Muscle layer of duodenum (tissue), 2 donors: ENCODE data around the gene CBFA2T2.
"Not testable (repeated sequence)": the region's sequence is repeated elsewhere in the genome, so short reads cannot be mapped to it uniquely, and the experiment has no call there.

Source experiments
- H3K27ac ChIP-seq: one replicate; pipeline ENCODE4 v1.7.0; 2013; ENCODE audit warnings: mild to moderate bottlenecking, low read length
- H3K27me3 ChIP-seq: one replicate; pipeline ENCODE4 v1.7.0; 2013; ENCODE audit warnings: low read depth, mild to moderate bottlenecking, control low read depth, low read length
- H3K36me3 ChIP-seq, 2 donors: one replicate each; pipeline ENCODE4 v1.7.0; 2013; ENCODE audit warnings: low read length in 2 of 2, control low read depth in 1 of 2, mild to moderate bottlenecking in 1 of 2; ENCODE audit not compliant: insufficient read depth in 2 of 2, control insufficient read depth in 1 of 2
- H3K4me1 ChIP-seq, 2 donors: one replicate each; pipeline ENCODE4 v1.7.0; 2013; ENCODE audit warnings: low read length in 2 of 2, mild to moderate bottlenecking in 2 of 2, control low read depth in 1 of 2, moderate library complexity in 1 of 2; ENCODE audit not compliant: insufficient read depth in 2 of 2, control insufficient read depth in 1 of 2
- H3K4me3 ChIP-seq, 2 donors: one replicate each; pipeline ENCODE4 v1.7.0; 2013; ENCODE audit warnings: low read length in 2 of 2, low read depth in 1 of 2, mild to moderate bottlenecking in 1 of 2
- H3K9me3 ChIP-seq, 2 donors: one replicate each; pipeline ENCODE4 v1.7.0; 2013; ENCODE audit warnings: low read length in 2 of 2, control low read depth in 1 of 2, mild to moderate bottlenecking in 1 of 2; ENCODE audit not compliant: control insufficient read depth in 1 of 2
- donor health status: healthy.

Gene CBFA2T2

GRCh38 chr20:33567949-33568348, 78.1 kb downstream of the CBFA2T2 start:
- Histone ChIP-seq H3K4me1 (peaks cover 7 to 39% of the 10 kb centered on the region in 2 donors), H3K27ac (no peak overlapping the region), H3K4me3 (no peak overlapping the region), H3K9me3 (no peaks in the 10 kb centered on the region), H3K36me3 (no peaks in the 10 kb centered on the region), H3K27me3 (no peaks in the 10 kb centered on the region)

GRCh38 chr20:33568378-33568777, 78.5 kb downstream of the CBFA2T2 start:
- Histone ChIP-seq H3K36me3 (no peaks in the 10 kb centered on the region), H3K4me3 (no peak overlapping the region), H3K27me3 (no peaks in the 10 kb centered on the region), H3K27ac (peak overlapping the region; percentile 10), H3K9me3 (no peaks in the 10 kb centered on the region), H3K4me1 (peaks cover 7 to 34% of the 10 kb centered on the region in 2 donors)

GRCh38 chr20:33568868-33569801, 79.2 kb downstream of the CBFA2T2 start:
- Histone ChIP-seq H3K36me3 (no peaks in the 10 kb centered on the region), H3K27me3 (no peaks in the 10 kb centered on the region), H3K9me3 (no peaks in the 10 kb centered on the region), H3K4me3 (no peak overlapping the region), H3K27ac (peak overlapping the region; percentile 10), H3K4me1 (peaks cover 7 to 33% of the 10 kb centered on the region in 2 donors)

GRCh38 chr20:33569802-33570391, 80.0 kb downstream of the CBFA2T2 start:
- Histone ChIP-seq H3K27ac (no peak overlapping the region), H3K27me3 (no peaks in the 10 kb centered on the region), H3K36me3 (no peaks in the 10 kb centered on the region), H3K4me1 (peaks cover 7 to 33% of the 10 kb centered on the region in 2 donors), H3K9me3 (no peaks in the 10 kb centered on the region), H3K4me3 (no peak overlapping the region)

- H3K9me3 ChIP-seq, result no peaks in the 10 kb centered on the region
- H3K27me3 ChIP-seq, result no peaks in the 10 kb centered on the region
- no peaks in the 10 kb centered on the region for H3K36me3 ChIP-seq
- H3K4me1 ChIP-seq, result peaks cover 7 to 40% of the 10 kb centered on the region in 2 donors
- H3K4me3 ChIP-seq, result no peak overlapping the region
- no peak overlapping the region for H3K27ac ChIP-seq
These were observed 80.8 kb downstream of the CBFA2T2 start for GRCh38 chr20:33570743-33571142.

GRCh38 chr20:33573268-33573667, 83.4 kb downstream of the CBFA2T2 start:
- H3K4me3 ChIP-seq, H3K36me3 ChIP-seq, H3K9me3 ChIP-seq, H3K27me3 ChIP-seq, H3K27ac ChIP-seq: not testable (repeated sequence)
- peaks cover 7 to 44% of the 10 kb centered on the region in 2 donors for H3K4me1 ChIP-seq

GRCh38 chr20:33575282-33575681, 85.4 kb downstream of the CBFA2T2 start:
- Histone ChIP-seq H3K27ac (no peak overlapping the region), H3K36me3 (no peaks in the 10 kb centered on the region), H3K27me3 (no peaks in the 10 kb centered on the region), H3K4me3 (no peak overlapping the region), H3K4me1 (peaks cover 0 to 26% of the 10 kb centered on the region in 2 donors), H3K9me3 (no peaks in the 10 kb centered on the region)

GRCh38 chr20:33576432-33577125, 86.7 kb downstream of the CBFA2T2 start:
- no peak overlapping the region for H3K27ac ChIP-seq

GRCh38 chr20:33578510-33578909, 88.6 kb downstream of the CBFA2T2 start:
- H3K9me3 ChIP-seq, result no peaks in the 10 kb centered on the region
- H3K27me3 ChIP-seq, result no peaks in the 10 kb centered on the region
- no peak overlapping the region for H3K27ac ChIP-seq
- H3K4me3 ChIP-seq, result no peak overlapping the region
- H3K36me3 ChIP-seq, result no peaks in the 10 kb centered on the region
- H3K4me1 ChIP-seq, result peaks cover 0 to 26% of the 10 kb centered on the region in 2 donors

More at GRCh38 chr20:33576432-33577125, 86.7 kb downstream of the CBFA2T2 start:
- Histone ChIP-seq H3K4me1 (peaks cover 0 to 26% of the 10 kb centered on the region in 2 donors), H3K9me3 (no peaks in the 10 kb centered on the region), H3K4me3 (no peak overlapping the region), H3K27me3 (no peaks in the 10 kb centered on the region), H3K36me3 (no peaks in the 10 kb centered on the region)

- no peak overlapping the region for H3K4me3 ChIP-seq
- peaks cover 0 to 11% of the 10 kb centered on the region in 2 donors for H3K4me1 ChIP-seq
- no peaks in the 10 kb centered on the region for H3K9me3 ChIP-seq
- H3K27me3 ChIP-seq, result no peaks in the 10 kb centered on the region
- no peak overlapping the region for H3K27ac ChIP-seq
- H3K36me3 ChIP-seq, result no peaks in the 10 kb centered on the region
These were observed 93.2 kb downstream of the CBFA2T2 start for GRCh38 chr20:33583143-33583542.

GRCh38 chr20:33584976-33585375, 95.1 kb downstream of the CBFA2T2 start:
- Histone ChIP-seq H3K9me3 (no peaks in the 10 kb centered on the region), H3K36me3 (no peaks in the 10 kb centered on the region), H3K27me3 (no peaks in the 10 kb centered on the region), H3K4me1 (peaks cover 0 to 11% of the 10 kb centered on the region in 2 donors), H3K4me3 (no peak overlapping the region), H3K27ac (no peak overlapping the region)
